HG02571 (cell line): Measurements from ENCODE around the gene RUFY1.
"Not testable (repeated sequence)": the region's sequence is repeated elsewhere in the genome, so short reads cannot be mapped to it uniquely, and the experiment has no call there.

Experiments
- ATAC-seq: cut with Tn5 transposase; IDR thresholded peaks from one replicate; pipeline ENCODE4 v1.9.1; 2021; ENCODE audit warnings: mild to moderate bottlenecking, moderate library complexity; ENCODE audit not compliant: unreplicated experiment

Gene RUFY1

GRCh38 chr5:179536676-179537075 lies 13.7 kb upstream of the RUFY1 start:
- no peak for ATAC-seq

GRCh38 chr5:179542170-179542569 lies 8.2 kb upstream of the RUFY1 start:
- ATAC-seq: no peak

GRCh38 chr5:179543275-179543674 lies 7.1 kb upstream of the RUFY1 start:
- not testable (repeated sequence) for ATAC-seq

- ATAC-seq: no peak
These were observed 2.7 kb downstream of the RUFY1 start for GRCh38 chr5:179553006-179553405.

GRCh38 chr5:179553875-179554274 lies 3.5 kb downstream of the RUFY1 start:
- ATAC-seq: no peak

GRCh38 chr5:179554981-179555380 lies 4.6 kb downstream of the RUFY1 start:
- no peak for ATAC-seq

- ATAC-seq: not testable (repeated sequence)
These were observed 8.0 kb downstream of the RUFY1 start for GRCh38 chr5:179558261-179558799.

- ATAC-seq: no peak
These were observed 8.6 kb downstream of the RUFY1 start for GRCh38 chr5:179558932-179559283.

GRCh38 chr5:179559284-179560252 lies 9.2 kb downstream of the RUFY1 start:
- ATAC-seq: peak; percentile 100

- no peak for ATAC-seq
These were observed 14.2 kb downstream of the RUFY1 start for GRCh38 chr5:179564526-179564925.

GRCh38 chr5:179568721-179569120 lies 18.4 kb downstream of the RUFY1 start:
- ATAC-seq: no peak

- no peak for ATAC-seq
These were observed 22.0 kb downstream of the RUFY1 start for GRCh38 chr5:179572386-179572785.

- ATAC-seq: no peak
These were observed 27.1 kb downstream of the RUFY1 start for GRCh38 chr5:179577286-179577960.

- no peak for ATAC-seq
These were observed 35.6 kb downstream of the RUFY1 start for GRCh38 chr5:179585941-179586401.

- ATAC-seq: no peak
These were observed 37.8 kb downstream of the RUFY1 start for GRCh38 chr5:179588166-179588565.

GRCh38 chr5:179595916-179596315 lies 45.6 kb downstream of the RUFY1 start:
- ATAC-seq: no peak

GRCh38 chr5:179596421-179596820 lies 46.1 kb downstream of the RUFY1 start:
- ATAC-seq: no peak

GRCh38 chr5:179599100-179599499 lies 48.7 kb downstream of the RUFY1 start:
- no peak for ATAC-seq

- ATAC-seq: no peak
These were observed 49.2 kb downstream of the RUFY1 start for GRCh38 chr5:179599566-179599965.

GRCh38 chr5:179599973-179600372 lies 49.6 kb downstream of the RUFY1 start:
- ATAC-seq: no peak

GRCh38 chr5:179601871-179602625 lies 51.7 kb downstream of the RUFY1 start:
- no peak for ATAC-seq
